DMS153 (cell line): Measurements from ENCODE around the gene CMTM2.
"Not testable (repeated sequence)": the region's sequence is repeated elsewhere in the genome, so short reads cannot be mapped to it uniquely, and the experiment has no call there.

ENCODE experiments used
- DNase-seq: peaks from one replicate; lab custom pipeline; 2025; lab: John Stamatoyannopoulos, UW

CMTM2 gene

DNA sequence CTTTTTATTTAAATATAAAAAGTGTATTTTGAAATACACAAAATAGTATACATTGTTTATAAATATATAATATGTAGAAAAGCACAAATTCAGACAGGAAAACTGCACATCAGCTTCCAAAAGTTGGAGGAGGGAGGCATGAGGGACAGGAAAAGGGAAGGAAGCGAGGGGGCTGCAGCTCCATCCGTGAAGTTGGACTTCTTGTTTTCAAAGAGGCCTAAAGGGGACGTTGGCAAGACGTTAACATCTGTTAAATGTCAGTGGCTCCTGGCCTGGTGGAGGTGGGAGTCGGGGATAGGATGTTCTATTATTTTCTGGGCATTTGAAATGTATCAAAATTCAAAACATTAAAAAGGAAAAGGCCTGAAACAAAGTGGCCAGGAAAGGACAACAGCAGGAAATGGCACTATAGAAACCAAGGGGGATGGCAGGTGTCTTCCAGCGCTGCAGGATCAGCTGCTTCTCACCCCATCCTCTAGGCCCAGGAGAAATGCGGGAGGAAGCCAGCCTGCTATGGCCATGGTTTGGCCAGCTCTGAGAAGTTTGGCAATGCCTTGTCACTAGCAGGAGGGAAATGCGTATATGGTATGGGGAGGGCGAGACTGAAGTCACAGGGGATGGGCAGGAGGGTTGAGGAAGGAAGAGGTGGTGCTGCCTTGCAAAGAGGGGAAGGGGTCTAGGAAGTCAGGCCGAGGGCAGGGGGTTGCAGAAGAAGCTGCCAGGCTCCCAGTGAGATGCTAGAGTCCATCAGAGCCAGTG is 6.4 kb downstream of the CMTM2 start:
- DNase-seq = no peak

DNA sequence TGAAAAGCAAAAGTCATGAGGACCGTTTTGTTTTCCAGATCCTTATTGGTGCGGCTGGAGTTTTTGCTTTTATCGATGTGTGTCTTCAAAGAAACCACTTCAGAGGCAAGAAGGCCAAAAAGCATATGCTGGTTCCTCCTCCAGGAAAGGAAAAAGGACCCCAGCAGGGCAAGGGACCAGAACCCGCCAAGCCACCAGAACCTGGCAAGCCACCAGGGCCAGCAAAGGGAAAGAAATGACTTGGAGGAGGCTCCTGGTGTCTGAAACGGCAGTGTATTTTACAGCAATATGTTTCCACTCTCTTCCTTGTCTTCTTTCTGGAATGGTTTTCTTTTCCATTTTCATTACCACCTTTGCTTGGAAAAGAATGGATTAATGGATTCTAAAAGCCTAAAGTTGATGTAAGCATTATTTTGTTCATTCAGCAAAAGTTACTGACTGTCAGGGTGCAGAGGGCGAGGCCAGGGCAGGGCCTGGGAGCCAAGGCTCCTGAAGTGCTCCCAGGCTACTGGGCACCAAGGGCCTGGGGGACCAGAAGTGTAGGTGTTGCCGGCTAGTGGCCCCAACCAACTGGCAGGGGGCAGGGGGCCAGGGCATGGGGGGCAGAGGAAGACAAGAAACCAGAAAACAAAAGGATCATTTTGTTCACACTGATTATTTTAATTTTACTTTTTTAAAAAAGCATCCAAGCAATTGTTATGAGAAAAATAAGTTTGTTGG is 8.8 kb downstream of the CMTM2 start:
- DNase-seq = no peak

DNA sequence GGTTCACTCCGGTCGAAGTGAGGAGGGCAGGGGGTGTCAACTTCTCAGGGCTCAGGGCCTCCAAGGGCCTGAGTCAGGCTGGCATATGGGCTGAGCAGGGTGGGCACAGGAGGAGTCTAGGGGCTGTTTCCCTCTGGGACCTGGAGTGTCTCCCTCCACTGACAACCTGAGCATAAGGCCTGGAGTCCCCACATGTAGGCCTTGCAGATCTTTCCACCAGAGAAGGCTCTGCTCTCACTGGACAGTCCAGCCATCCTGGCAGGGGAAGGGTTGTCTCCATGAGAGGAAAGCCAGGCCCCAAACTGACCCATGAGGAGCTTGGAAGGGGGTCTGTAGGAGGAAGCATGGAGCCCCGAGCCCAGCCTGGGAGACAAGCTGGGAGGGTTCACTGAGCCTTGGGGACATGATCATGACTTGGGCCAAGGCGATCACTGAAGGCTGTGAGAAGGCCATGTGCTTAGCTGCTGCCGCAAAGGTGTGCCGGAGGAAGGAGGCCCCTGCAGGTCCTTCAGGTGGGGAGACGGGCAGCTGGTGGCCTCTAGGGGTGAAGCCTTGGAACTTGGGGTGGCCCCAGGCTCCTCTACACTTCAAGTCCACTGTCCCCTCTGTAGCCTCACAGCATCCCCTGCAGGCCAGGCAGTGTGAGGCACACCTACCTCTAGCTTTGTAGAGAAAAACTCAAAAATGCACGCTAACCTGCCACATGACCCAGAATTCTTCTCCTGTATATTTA is 9.9 kb downstream of the CMTM2 start:
- DNase-seq = no peak

DNA sequence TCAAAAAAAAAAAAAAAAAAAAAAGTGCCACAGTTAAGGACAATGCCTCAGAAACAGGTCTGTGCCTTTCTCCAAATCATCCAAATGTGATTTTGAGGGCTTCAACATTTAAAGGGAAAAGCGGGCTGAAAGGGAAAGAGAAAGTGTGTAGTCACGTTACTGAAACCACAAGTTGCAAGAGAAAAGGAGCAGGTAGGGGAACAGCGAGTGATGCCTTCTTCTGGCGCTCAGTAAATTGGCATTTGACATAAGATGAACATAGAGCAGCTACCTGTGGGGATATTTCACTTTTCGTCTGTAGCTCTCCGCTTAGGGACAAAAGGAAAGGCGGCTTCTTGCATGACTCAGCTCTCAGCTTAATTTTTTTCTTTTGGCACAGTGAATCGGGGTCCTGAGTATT is 11.1 kb downstream of the CMTM2 start:
- DNase-seq = no peak

DNA sequence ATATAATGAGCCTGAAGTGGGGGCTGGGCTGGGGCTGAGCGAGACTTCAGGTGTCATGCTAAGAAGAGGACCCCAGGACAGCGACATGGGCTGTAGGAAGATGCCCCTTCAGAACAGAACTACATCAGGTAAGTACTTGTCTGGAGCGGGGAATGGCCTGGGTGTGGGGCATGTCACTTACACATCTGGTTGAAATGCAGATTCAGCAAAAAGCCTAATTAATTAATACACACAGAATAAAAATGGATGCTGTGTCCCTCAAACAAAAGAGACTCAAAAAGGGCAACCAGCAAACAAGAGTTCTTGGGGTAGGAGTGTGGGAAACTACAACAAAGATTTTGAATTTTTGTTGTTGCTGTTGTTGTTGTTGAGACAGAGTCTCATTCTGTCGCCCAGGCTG is 11.8 kb downstream of the CMTM2 start:
- no peak for DNase-seq

DNA sequence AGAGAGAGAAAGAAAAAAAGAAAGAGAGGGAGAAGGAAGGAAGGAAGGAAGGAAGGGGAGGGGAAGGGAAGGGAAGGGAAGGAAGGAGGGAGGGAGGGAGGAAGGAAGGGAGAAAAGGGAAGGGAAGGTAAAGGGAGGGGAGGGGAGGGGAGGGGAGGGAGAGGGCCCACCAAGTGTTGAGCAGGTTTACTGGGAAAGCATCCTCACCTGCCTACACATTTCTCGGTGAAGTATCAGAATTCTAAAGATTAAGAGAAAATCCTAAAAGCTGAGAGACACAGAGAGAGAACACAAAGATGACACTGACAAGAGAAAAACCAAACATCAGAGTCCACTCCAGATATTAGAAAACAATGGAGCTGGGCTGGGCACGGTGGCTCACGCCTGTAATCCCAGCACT is 13.0 kb downstream of the CMTM2 start:
- no peak for DNase-seq

DNA sequence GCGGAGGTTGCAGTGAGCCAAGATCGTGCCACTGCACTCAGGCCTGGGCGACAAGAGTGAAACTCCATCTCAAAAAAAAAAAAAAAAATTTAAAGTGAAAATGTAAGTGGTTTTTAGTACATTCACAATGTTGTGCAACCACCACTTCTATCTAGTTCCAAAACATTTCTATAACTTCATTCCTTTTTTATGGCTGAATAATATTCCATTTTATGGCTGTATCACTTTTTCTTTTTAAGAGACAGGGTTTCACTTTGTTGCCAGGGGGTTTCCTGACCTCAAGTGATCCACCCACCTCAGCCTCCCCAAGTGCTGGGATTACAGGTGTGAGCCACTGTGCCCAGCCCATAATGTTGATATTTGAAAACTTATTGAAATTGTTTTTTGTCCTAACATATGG is 13.6 kb downstream of the CMTM2 start:
- DNase-seq = no peak

DNA sequence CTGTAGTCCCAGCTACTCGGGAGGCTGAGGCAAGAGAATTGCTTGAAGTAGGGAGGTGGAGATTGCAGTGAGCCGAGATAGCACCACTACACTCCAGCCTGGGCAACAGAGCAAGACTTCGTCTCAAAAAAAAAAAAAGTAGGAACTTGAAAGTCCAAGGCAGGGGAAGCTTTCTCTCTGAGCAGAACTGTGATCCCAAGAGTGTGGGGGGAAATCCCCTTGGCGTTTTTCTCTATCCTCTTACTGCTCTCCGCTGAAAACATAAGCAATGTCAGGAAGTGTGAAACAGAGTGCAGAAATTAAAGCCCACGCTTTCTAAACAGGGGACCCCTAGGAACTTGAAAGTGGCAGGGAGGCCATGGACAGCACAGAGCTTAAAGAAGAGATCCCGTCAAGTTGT is 15.5 kb downstream of the CMTM2 start:
- DNase-seq = no peak

DNA sequence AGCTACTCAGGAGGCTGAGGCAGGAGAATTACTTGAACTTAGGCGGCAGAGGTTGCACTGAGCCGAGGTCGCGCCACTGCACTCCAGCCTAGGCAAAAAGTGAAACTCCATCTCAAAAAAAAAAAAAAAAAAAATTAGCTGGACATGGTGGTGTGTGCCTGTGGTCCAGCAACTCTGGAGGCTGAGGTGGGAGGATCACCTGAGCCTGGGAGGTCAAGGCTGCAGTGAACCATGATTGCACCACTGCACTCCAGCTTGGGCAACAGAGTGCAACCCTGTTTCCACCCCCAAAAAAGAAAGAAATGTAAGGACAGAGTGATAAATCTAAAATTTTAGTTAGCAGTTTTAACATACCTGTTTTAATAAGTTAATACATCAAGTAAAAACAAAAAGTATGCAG is 17.3 kb downstream of the CMTM2 start:
- DNase-seq = not testable (repeated sequence)

DNA sequence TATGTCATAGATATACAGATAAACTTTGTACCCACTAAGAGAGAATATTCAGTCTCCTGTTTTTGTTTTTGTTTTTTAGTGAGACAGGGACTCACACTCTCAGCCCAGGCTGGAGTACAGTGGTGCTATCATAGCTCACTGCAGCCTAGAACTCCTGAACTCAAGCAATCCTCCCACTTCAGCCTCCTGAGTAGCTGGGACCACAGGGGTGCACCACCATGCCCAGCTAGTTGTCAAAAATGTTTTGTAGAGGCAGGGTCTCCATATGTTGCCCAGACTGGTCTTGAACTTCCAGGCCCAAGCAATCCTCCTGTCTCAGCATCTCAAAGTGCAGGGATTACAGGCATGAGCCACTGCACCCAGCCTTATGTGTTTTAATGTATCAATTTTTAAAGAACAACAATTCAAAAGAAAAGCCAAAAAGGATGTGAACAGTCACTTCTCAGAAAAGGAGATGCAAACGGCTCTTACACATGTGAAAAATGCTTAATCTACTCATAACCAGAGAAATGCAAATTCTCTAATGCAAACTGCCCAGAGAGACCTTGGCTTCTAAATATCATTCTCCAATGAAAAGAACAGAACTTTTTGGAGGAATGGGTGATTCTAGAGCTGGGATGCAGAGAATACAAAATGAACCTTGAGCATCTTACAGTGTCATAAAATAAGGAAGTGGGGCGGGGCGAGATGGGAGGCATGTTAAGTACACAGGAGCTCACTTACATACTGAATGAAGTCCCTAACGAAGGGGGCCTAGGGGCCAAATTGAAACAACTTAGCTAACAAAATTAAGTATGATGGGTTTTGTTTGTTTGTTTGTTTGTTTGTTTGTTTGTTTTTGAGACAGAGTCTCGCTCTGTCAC is 18.0 kb downstream of the CMTM2 start:
- DNase-seq = no peak

DNA sequence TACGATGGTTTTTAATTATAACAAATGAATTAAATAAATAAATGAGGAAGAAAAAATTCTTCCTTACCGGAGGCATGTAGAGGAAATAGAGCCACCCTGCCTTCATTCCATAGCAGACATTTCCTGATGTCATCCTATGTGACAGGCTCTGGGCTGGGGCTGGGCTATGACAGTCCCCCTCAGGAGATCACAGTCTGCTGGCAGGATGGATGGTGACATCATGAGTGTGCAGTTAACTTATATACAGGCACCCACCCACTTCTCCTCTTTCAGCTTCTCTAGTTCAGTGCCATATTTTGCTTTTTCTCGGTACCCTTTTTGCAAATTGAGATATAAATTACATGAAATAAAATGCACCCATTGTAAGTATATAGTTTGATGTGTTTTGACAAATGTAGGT is 18.8 kb downstream of the CMTM2 start:
- DNase-seq = no peak

DNA sequence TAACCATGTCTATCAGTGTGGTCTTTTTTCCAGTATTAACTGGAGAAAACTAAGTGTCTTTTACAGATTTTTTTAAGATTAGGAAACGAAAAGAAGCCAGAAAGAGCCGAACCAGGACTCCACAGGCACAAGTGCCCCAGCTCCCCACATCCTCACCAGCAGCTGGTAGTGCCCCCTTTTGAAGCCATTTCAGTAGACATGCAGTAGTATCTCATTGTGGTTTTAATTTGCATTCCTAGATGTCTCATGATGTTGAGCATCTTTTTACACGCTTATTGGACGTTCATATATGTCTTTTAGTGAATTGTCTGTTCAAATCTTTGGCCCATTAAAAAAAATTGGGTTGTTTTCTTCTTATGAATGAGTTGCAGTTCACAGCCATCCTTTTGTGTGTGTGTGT is 20.5 kb downstream of the CMTM2 start:
- no peak for DNase-seq

DNA sequence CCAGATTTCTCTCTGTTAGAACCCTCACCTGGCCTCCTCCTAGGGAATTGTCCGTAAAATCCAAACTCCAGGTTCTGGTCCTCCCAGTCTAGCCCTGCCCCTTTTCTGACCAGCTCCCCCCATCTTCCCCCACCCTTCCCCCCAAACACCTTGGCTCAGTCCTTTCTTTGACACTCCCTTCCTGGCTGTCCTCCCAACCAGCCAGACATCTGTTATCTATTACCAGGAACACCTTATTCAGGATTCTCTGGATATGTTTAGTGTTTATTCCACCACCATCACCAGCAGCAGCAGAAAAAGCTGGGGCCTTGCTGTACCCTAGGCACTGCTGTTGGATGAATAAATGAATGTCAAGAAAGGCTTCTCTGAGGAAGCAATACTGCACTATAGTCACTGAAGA is 21.2 kb downstream of the CMTM2 start:
- no peak for DNase-seq

DNA sequence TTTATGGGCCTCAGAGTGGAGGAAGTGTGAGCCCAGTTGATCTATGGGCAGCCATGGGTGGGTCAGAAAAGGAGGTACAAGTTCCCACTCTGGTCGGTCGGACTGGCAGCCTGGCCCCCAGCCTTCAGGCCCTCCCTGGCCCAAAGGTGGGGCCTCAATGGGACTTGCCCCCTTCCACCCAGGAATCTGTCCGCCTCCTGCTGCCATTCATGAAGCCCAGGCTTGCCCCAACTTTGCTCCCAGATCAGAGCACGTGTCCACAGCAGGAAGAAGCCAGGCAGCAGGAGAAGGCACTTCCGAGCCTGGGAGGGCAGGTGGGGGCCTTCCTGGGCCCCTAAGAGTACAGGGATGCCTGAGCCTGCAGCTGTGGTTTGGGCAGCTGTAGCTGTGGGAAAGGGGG is 22.2 kb downstream of the CMTM2 start:
- no peak for DNase-seq

DNA sequence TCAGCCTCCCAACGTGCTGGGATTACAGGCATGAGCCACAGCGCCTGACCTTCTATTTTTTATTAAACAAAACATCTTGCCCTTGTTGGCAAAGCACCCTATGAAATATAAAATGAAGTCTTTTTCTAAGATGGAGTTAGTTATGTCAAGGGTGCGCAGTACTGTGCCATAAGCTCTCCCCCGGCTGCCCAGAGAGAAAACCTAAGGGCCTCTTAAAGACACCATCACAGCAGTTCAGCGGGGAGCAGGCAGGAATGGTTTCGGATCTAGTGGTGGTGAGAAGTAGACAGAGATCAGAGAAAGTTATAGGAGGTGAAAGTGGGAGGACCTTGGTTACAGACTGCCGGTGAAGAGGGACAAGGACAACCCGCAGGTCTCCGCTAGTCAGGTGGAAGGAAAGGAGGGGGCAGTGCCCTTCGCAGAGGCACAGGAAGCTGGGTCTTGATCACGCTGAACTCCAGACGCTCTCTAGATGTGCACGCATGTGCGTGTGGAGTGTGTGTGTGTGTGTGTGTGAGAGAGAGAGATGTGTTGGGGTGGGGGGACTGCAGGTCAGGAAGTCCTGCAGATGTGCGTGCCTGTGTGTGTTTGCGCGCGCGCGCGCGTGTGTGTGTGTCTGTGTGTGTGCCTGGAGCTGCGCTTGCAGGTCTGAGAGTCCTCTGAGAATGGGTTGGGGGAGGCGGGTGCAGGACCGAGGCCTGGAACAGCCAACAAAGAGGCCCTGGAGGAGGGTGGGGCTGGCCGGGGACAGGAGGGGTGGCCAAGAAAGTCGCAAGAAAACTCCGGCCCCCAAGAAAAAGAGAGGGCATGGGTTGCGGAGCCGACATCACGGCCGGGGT is 24.5 kb downstream of the CMTM2 start:
- DNase-seq = peak; percentile 36

DNA sequence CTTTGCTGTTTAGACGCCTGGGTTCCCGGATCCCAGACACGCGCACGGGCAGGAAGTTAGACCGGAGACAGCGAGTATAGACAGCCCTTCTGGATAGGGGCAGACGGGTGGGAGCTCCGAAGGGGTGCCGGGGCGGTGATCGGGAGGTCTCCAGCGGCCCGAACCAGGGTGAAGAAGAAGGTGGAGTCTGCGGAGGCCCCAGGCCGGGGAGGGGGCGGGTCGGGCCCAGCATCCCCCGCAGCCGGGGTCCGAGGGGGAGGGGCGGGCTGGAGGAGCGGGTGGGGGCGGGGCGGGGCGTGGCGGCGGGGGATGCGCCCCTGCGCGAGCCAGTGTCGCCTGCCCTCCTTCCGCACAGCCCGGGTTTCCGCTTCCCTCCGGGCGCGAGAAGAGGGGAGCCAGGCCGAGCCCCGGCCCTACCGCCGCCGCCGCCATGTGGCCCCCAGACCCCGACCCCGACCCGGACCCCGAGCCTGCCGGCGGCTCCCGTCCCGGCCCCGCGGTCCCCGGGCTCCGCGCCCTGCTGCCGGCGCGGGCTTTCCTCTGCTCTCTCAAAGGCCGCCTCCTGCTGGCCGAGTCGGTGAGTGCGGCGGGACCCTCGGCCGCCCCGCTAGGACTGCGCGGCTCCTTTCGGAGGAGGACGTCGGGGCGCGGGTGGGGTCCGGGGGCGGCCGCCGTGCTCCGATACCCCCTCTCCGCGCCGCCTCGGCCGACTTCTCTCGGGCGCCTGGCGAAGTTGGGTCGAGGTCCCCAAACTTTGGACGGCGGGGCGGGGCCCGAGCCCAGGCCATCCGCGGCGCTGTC is 25.3 kb downstream of the CMTM2 start, which contains the start of gene CMTM3:
TSS of gene CMTM3 (plus strand) at position 329 of the 801 bp plus-strand sequence. CDS start at position 431, 102 bp downstream.
- peak; percentile 5 for DNase-seq

DNA sequence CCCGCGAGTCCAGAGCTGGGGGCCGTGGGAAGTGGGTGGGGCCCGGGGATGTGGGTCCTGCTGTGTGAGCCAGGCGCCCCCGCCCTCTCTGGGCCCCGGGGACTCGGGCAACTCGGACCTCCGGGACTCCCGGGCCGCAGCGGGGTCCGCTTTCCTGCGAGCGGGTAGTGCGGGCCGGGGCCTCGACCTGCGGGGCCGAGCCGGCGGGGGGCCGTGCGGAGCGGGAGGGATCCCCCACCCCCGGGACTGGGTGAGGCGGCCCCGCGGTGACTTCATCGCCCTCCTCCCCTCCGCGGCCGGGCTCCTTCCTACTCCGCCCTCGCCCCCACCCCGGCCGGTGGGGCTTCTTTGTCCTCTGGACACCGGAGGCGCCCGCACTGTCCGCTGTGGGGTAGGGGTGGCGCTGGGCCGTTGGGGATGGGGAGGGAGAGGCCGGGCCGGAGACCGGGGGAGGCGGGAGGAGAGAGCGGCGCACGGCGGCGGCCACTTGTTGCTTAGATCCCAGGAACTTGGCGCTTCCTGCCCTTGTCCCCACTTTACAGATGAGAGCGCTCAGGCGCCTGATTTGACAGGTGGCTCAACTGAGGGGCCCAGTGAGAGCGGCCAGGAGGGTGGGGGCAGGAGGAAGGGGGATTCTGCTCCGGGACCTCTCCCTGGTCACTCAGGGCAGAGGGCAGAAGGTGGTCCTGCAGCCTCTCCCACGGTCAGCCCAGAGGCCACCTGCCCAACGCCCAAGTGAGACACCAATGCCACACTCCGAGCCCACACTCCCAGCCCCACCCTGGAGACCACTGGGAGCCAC is 26.1 kb downstream of the CMTM2 start:
- no peak for DNase-seq

DNA sequence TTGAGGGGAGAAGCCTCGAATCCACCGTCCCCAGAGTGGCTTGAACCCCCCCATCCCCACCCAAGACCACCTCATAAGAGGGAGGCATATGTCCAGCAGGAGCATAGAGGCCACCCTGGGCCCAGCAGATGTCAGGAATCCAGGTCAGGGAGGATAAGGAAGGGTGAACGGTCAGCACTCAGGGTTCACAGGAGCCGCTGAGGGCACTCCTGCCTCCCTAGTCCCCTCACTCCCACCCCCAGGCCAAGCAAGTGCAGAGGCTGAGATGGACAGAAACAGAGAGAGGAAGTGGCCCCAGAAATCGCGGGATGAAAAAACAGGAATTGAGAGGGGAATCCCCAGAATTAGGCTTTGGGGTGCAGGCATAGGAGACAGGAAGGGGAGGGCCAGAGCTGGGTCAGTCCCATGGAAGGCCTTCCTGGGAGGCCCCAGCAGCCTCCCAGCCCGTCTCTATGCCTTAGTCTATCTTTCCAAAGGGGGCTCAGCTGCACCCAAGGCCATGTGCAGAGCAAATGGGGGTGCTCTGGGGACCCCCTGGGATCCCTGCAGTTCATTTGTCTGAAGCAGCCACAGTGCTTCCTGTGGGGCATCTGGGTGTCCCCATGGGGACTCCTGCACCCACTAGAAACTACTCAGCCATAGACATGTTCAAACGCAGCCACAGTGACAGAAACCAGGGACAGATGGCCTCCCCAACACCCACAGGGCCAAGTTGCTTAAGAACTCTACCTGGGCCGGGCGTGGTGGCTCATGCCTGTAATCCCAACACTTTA is 26.9 kb downstream of the CMTM2 start:
- DNase-seq = no peak
